MCF 10A (cell line): Measurements from ENCODE around the gene TMEM19. TPM values are rescaled to one million over a fixed set of nuclear protein-coding genes. Genes with fewer than 3 reads are reported as not detected.

Source experiments
- Bru-seq: library from RNA; stranded (reverse); fragments of 400-500 nt; gene quantifications from one replicate; lab custom pipeline; 2021; lab: Mats Ljungman, UMichigan
- BruChase-seq, 2 experiments: library from RNA; stranded (reverse); fragments of 400-500 nt; gene quantifications; one replicate each; lab custom pipeline; 2021; lab: Mats Ljungman, UMichigan
- BruUV-seq: library from RNA; stranded (reverse); fragments of 400-500 nt; replicated peaks from 2 replicates; lab custom pipeline; 2021; lab: Mats Ljungman, UMichigan
- CTCF ChIA-PET: fragments of 300-600 bp; sonication (Branson Sonifier 250); formaldehyde crosslinking; extraction: SDS; loops from one replicate; lab custom pipeline; 2021; ENCODE audit warnings: antibody characterized with exemption, inconsistent platforms; lab: Yijun Ruan, JAX
- POLR2A ChIA-PET: fragments of 300-600, 350-650 bp; sonication (Branson Sonifier 250); formaldehyde crosslinking; extraction: SDS; loops from one replicate; lab custom pipeline; 2020; ENCODE audit warnings: antibody characterized with exemption, inconsistent platforms; lab: Yijun Ruan, JAX
- DNase-seq: peaks from one replicate; pipeline ENCODE4 v3.0.0-alpha.2; 2018; ENCODE audit not compliant: unreplicated experiment
- H3K27ac Mint-ChIP-seq: one replicate; pipeline ENCODE4 v1.8.0; 2022; ENCODE audit warnings: mild to moderate bottlenecking, low read depth, mixed read lengths; ENCODE audit not compliant: unreplicated experiment
- H3K27me3 Mint-ChIP-seq: one replicate; pipeline ENCODE4 v1.8.0; 2022; ENCODE audit warnings: mixed read lengths; ENCODE audit not compliant: insufficient read depth, unreplicated experiment
- H3K36me3 Mint-ChIP-seq: one replicate; pipeline ENCODE4 v1.8.0; 2022; ENCODE audit warnings: mild to moderate bottlenecking, moderate library complexity, mixed read lengths; ENCODE audit not compliant: insufficient read depth, unreplicated experiment
- H3K4me1 Mint-ChIP-seq: one replicate; pipeline ENCODE4 v1.8.0; 2022; ENCODE audit warnings: mixed read lengths; ENCODE audit not compliant: insufficient read depth, unreplicated experiment
- H3K4me3 Mint-ChIP-seq: one replicate; pipeline ENCODE4 v1.8.0; 2022; ENCODE audit warnings: mild to moderate bottlenecking, moderate library complexity, mixed read lengths; ENCODE audit not compliant: unreplicated experiment
- H3K9me3 Mint-ChIP-seq: one replicate; pipeline ENCODE4 v1.8.0; 2022; ENCODE audit warnings: mixed read lengths; ENCODE audit not compliant: unreplicated experiment
- CTCF ChIP-seq: fragments of 200-600 bp; IDR thresholded peaks from one replicate; pipeline ENCODE4 v1.8.0; 2022; ENCODE audit warnings: antibody characterized with exemption, mild to moderate bottlenecking; ENCODE audit not compliant: unreplicated experiment
- intact Hi-C: fragments of 100-400 bp; cut with micrococcal nuclease; formaldehyde crosslinking; loops from 2 replicates; pipeline ENCODE4 v1.14.1; 2022
- long read RNA-seq: library from polyadenylated mRNA; stranded (forward); transcript quantifications from one replicate; pipeline ENCODE4 v2.0.0, GENCODE V29; 2022
- total RNA-seq: library from RNA; stranded (reverse); gene quantifications from 2 replicates; pipeline ENCODE4 v1.2.3, GENCODE V29; 2022

Gene TMEM19
- total RNA-seq (7.2 and 7.3 TPM in 2 replicates), Bru-seq, nascent RNA (percentile 46 among the genes with signal in this experiment), BruChase-seq, experiment 1, labeled RNA remaining after a 6-hour chase (percentile 79 among the genes with signal in this experiment), BruChase-seq, experiment 2, labeled RNA remaining after a 2-hour chase (percentile 62 among the genes with signal in this experiment)
- long read RNA-seq, full-length matches to known transcripts = 18 of 26 reads
- long read RNA-seq, partial matches to known transcripts = 1 of 26 reads
- long read RNA-seq, other reads (novel, unspliced or antisense) = 7 of 26 reads

GRCh38 chr12:71685914-71686657 is at the start of gene TMEM19:
TSS of gene TMEM19 (plus strand) at chr12:71686082. CDS start at chr12:71686681, 599 bp downstream.
- H3K4me1 Mint-ChIP-seq = peaks cover 16% of the 10 kb centered on the region
- CTCF ChIA-PET = interaction anchor here (0.6 to 6.7 kb wide), 30 partner anchors 8 to 450 kb away, joined by 3 to 226 read pairs (median 6); partner anchors contain the start of genes RAB21, THAP2 and ZFC3H1
- H3K4me3 Mint-ChIP-seq = peak within 1 kb of the TSS; percentile 87
- DNase-seq = peak; percentile 89
- TF ChIP-seq CTCF = peak; percentile 11
- POLR2A ChIA-PET = interaction anchor here (0.5 to 7.9 kb wide), 23 partner anchors 9 to 192 kb away, joined by 3 to 248 read pairs (median 4); partner anchors contain the start of genes RAB21, THAP2 and ZFC3H1
- BruUV-seq = no TSS peak
- peak within 1 kb of the TSS; percentile 76 for H3K27ac Mint-ChIP-seq
- no peaks in the 10 kb centered on the region for H3K9me3 Mint-ChIP-seq
- no peaks in the 10 kb centered on the region for H3K36me3 Mint-ChIP-seq
- intact Hi-C loops = loop anchor here (1.0 kb wide), 3 partner anchors 22 to 61 kb away; partner anchors contain the start of gene THAP2
- no peaks in the 10 kb centered on the region for H3K27me3 Mint-ChIP-seq

- ChIA-PET CTCF (interaction anchor here (0.6 to 6.7 kb wide), 26 partner anchors 9 to 817 kb away, joined by 3 to 62 read pairs (median 5); partner anchors contain the start of gene TMEM19), POLR2A (interaction anchor here (0.7 to 1.8 kb wide), 14 partner anchors 10 to 202 kb away, joined by 3 to 11 read pairs (median 4); partner anchors contain the start of genes RAB21, THAP2, TMEM19 and ZFC3H1)
- Mint-ChIP-seq H3K9me3 (no peaks in the 10 kb centered on the region), H3K4me3 (no peak overlapping the region), H3K4me1 (peaks cover 6% of the 10 kb centered on the region), H3K27ac (no peak overlapping the region), H3K27me3 (no peaks in the 10 kb centered on the region), H3K36me3 (peaks cover 96% of the 10 kb centered on the region)
- intact Hi-C loops = loop anchor here (1.0 kb wide), 2 partner anchors 111 to 221 kb away; no protein-coding TSS in a partner anchor
- peak; percentile 70 for DNase-seq
- peak; percentile 66 for TF ChIP-seq CTCF
- no TSS peak for BruUV-seq
Observed at GRCh38 chr12:71636704-71637115, 49.2 kb upstream of the TMEM19 start.

GRCh38 chr12:71638499-71638898 is 47.4 kb upstream of the TMEM19 start:
- no TSS peak for BruUV-seq
- intact Hi-C loops = no loop called here
- CTCF ChIA-PET = interaction anchor here (0.6 to 6.7 kb wide), 3 partner anchors 8 to 108 kb away, joined by 3 to 62 read pairs (median 4); no protein-coding TSS in a partner anchor
- Mint-ChIP-seq H3K36me3 (peaks cover 96% of the 10 kb centered on the region), H3K4me3 (no peak overlapping the region), H3K4me1 (peaks cover 6% of the 10 kb centered on the region), H3K27ac (no peak overlapping the region), H3K9me3 (no peaks in the 10 kb centered on the region), H3K27me3 (no peaks in the 10 kb centered on the region)
- no peak for TF ChIP-seq CTCF
- no peak for DNase-seq
- POLR2A ChIA-PET = interaction anchor here (0.7 kb wide), 1 partner anchor 98 kb away, joined by 4 read pairs; no protein-coding TSS in a partner anchor
